HEK293T (cell line): ENCODE results near the gene CHD6.

Source experiments
- ARNT ChIP-seq: fragments of 450-650 bp; IDR thresholded peaks from 2 replicates; pipeline ENCODE4 v1.6.1; 2017; ENCODE audit warnings: mild to moderate bottlenecking
- BHLHE40 ChIP-seq: fragments of 450-650 bp; IDR thresholded peaks from 2 replicates; pipeline ENCODE4 v1.6.1; 2016; ENCODE audit warnings: mild to moderate bottlenecking, moderate library complexity, borderline replicate concordance
- FOXK2 ChIP-seq: fragments of 450-650 bp; IDR thresholded peaks from 2 replicates; pipeline ENCODE4 v1.6.1; 2016; ENCODE audit warnings: mild to moderate bottlenecking
- FOXM1 ChIP-seq: fragments of 450-650 bp; IDR thresholded peaks from 2 replicates; pipeline ENCODE4 v1.6.1; 2017; ENCODE audit warnings: mild to moderate bottlenecking, borderline replicate concordance
- HDGF ChIP-seq: fragments of 450-650 bp; IDR thresholded peaks from 2 replicates; pipeline ENCODE4 v1.6.1; 2017; ENCODE audit warnings: antibody characterized with exemption, borderline replicate concordance
- PKNOX1 ChIP-seq: fragments of 450-650 bp; IDR thresholded peaks from 2 replicates; pipeline ENCODE4 v1.6.1; 2016
- SP1 ChIP-seq: fragments of 450-650 bp; IDR thresholded peaks from 2 replicates; pipeline ENCODE4 v1.6.1; 2017
- SUZ12 ChIP-seq: fragments of 450-650 bp; IDR thresholded peaks from 2 replicates; pipeline ENCODE4 v1.6.1; 2016; ENCODE audit warnings: mild to moderate bottlenecking
- TARDBP ChIP-seq: fragments of 450-650 bp; IDR thresholded peaks from 2 replicates; pipeline ENCODE4 v1.6.1; 2016
- ZNF384 ChIP-seq: fragments of 450-650 bp; IDR thresholded peaks from 2 replicates; pipeline ENCODE4 v1.6.1; 2016

- no peak for TF ChIP-seq FOXM1
- TF ChIP-seq PKNOX1 = no peak
- no peak for TF ChIP-seq SP1
- TF ChIP-seq FOXK2 = no peak
- TF ChIP-seq SUZ12 = no peak
- no peak for TF ChIP-seq BHLHE40
- TF ChIP-seq HDGF = no peak
- TF ChIP-seq ZNF384 = no peak
- TF ChIP-seq TARDBP = no peak
- TF ChIP-seq ARNT = no peak
These were observed 120.8 kb downstream of the CHD6 start for GRCh38 chr20:41497186-41497895.
